ENCODE results near the gene ZNF44.
A peak's percentile ranks its signal among the peaks of the same experiment; 100 is the strongest.
"Not testable (repeated sequence)": the region's sequence is repeated elsewhere in the genome, so short reads cannot be mapped to it uniquely, and the experiment has no call there.

ZNF44 gene

DNA sequence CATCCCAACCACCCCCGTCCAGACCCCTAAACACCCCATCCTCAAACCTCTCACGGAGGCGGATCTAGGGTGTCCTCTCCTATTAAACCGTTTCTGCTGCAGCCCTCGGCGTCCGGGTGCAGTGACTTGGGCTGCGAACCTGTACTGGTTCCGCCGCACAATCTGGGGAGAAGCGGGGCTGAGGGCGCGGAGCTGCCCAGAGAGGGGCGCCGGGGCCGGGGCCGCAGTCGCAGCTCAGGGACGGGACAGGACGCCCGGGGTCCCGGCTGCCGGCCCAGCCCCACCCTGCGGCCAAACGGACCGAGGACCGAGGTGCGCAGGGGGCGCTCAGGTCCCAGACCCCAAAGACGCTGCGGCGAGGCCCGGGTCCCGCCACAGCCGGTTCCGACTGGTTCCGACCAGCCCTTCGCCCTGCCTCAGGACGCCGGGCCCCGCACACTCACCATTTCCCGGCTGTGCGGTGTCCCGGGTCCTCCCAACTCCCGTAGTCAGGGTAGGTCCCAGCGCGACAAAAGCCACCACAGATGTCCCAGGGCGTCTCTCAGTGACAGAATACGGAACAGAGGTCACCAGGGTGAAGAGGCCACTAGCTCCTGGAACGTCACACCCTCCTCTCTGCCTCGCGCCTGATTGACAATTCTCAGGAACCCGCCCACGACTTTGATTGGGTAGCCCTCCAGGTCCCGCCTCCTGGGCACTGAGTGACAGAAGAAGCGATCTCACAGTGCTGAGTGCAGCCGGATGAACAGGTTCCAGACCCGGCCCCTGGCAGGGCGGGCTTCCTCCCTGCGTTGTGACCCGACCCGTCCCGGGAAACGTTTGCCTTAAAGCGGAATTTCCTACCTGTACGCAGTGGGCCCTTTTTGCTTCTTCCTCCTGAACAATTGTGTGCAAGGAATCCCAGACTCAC, at the start of gene ZNF44:
TSS of gene ZNF44 (minus strand) at position 635 of the 910 bp plus-strand sequence. CDS start at position 446, 189 bp downstream.
- peak within 1 kb of the TSS; percentile 98 for H3K4me3 Mint-ChIP-seq
- H3K36me3 Mint-ChIP-seq, result peaks cover 24% of the 10 kb centered on the region
- peak; percentile 80 to 97 for DNase-seq (ENCODE audit: low spot score in 2 of 2)

DNA sequence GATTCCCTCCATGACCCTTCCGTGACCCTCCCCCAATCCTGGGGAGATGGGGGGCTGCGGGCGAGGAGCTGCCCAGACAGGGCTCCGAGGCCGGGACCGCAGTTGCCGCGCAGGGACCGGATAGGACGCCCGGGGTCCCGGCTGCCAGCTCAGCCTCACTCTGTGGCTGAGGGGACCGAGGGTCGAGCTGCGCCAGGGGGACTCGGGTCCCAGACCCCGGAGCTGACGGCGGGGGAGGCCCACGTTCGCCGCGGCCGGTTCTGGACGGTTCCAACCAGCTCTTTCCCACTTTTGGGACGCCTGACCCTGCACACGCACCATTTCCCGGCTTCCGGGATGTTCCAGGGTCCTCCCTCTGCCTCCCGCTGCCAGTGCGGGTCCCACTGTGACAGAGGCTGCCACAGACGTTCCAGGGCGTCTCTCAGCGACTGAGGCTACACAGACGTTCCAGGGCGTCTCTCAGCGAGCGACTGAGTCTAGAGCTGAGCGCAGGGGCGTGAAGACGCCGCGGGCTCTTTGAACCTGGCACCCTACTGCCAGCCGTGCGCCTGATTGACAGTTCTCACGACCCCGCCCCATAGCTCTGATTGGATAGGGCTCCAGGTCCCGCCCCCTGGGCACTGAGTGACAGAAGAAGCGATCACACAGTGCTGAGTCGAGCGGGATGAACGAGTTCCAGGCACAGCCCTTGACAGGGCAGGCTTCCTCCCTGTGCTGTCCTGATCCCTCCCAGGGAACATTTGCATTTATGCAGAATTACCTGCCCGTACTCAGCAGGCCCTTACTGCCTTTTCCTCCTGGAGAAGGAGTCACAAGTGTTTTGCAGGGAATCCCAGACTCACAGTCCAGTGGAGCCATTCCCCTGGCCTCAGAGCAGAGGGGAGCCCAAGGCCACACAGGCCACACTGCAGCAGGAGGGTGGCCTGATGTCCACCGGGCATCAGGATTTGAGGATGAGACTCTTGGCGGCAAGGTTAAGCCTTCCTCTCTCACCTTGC, 38.8 kb upstream of the ZNF44 start, which contains the start of gene ZNF563:
TSS of gene ZNF563 (minus strand) at position 472 of the 998 bp plus-strand sequence. CDS start at position 321, 151 bp downstream.
- Mint-ChIP-seq H3K4me1 (peaks cover 33% of the 10 kb centered on the region), H3K4me3 (peak within 1 kb of the TSS; percentile 94), H3K36me3 (peaks cover 16% of the 10 kb centered on the region), H3K9me3 (no peaks in the 10 kb centered on the region), H3K27ac (peak within 1 kb of the TSS; percentile 95)
- ATAC-seq (peak; percentile 97), DNase-seq (ENCODE audit: low spot score in 2 of 2) (peak; percentile 90 to 98)

More for the DNA sequence above, at the start of gene ZNF44:
- no peaks in the 10 kb centered on the region for H3K9me3 Mint-ChIP-seq
- peaks cover 37% of the 10 kb centered on the region for H3K4me1 Mint-ChIP-seq
- peak within 1 kb of the TSS; percentile 96 for H3K27ac Mint-ChIP-seq
- ATAC-seq, result peak; percentile 98

DNA sequence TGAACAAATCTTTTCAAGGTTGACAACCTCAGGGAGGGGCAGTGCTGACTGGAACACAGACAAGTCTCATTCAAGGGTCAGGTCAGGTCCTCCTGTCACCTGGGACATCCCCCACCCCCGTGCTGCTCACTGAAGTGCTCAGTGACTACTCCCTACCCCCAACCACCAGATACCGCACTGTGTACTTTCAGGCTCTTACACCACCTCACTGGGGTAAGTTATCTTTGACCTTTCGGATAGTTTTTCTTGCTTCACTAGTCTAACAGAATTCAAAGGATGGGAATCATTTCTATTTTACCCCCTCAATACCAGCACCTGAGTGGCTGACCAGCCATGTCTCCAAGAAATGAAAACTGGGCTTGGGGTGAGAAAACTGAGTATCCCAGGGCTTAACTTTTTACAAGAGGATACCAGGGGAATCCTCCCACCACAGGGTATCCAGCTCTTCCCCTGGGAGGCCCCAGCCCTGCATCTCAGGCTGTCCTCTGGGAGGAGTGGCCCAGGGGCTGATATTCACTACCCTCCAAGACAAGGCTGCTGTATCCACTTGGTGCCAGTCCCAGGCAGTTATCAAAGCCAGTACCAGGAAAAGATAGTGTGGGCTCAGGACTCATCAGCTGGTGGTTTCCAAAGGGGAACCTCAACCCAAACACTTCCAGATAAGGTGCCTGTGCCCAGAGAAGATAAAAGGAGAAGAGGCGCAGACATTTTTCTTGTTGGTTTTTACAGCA, 36.7 kb upstream of the ZNF44 start:
- Mint-ChIP-seq H3K4me1 (peaks cover 33% of the 10 kb centered on the region), H3K27ac (peak overlapping the region; percentile 58), H3K9me3 (no peaks in the 10 kb centered on the region), H3K36me3 (peaks cover 16% of the 10 kb centered on the region), H3K4me3 (peak overlapping the region; percentile 94)
- ATAC-seq (peak; percentile 82), DNase-seq (ENCODE audit: low spot score in 2 of 2) (peak; percentile 6 to 54)

DNA sequence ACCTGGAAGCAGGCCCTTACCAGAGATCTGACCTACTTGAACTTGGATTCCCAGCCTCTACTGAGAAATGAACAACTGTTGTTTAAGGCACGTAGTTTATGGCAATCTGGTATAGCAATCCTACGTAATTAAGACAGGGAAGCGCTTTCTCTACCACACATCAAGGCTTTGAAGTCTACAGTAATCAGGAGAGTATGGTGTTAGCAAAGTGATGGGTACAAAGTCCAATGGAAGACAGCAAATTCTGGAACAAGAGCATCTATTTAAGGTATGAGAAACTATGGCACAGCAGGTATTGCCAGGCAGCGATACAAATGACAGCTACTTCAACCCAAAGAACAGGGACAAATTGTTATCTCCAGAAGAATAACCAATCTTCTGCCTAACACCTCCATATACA, 35.7 kb upstream of the ZNF44 start:
- ATAC-seq (no peak), DNase-seq (ENCODE audit: low spot score in 2 of 2) (no peak)
- H3K4me3 Mint-ChIP-seq, result no peak overlapping the region
- H3K27ac Mint-ChIP-seq, result no peak overlapping the region
- H3K9me3 Mint-ChIP-seq, result no peaks in the 10 kb centered on the region
- H3K36me3 Mint-ChIP-seq, result peaks cover 16% of the 10 kb centered on the region
- H3K4me1 Mint-ChIP-seq, result peaks cover 33% of the 10 kb centered on the region

DNA sequence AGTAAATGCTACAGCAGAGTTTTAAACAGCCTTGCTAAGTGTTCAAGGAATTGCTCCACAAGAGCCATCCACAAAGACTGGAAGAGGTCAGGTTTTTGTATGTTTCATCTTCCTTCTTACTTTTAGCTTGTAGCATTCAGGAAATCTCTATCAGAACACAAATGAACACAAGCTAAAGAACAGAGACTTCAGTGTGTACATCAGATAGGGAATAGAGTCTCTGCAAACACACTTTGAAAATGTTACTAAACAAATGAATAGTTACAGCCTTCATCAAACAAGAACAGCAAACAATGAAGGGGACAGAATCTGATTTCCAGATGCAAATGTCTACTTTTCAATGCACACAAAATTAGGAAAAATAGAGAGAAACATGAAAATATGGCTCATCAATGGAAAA, 31.0 kb upstream of the ZNF44 start:
- H3K36me3 Mint-ChIP-seq, result peaks cover 22% of the 10 kb centered on the region

DNA sequence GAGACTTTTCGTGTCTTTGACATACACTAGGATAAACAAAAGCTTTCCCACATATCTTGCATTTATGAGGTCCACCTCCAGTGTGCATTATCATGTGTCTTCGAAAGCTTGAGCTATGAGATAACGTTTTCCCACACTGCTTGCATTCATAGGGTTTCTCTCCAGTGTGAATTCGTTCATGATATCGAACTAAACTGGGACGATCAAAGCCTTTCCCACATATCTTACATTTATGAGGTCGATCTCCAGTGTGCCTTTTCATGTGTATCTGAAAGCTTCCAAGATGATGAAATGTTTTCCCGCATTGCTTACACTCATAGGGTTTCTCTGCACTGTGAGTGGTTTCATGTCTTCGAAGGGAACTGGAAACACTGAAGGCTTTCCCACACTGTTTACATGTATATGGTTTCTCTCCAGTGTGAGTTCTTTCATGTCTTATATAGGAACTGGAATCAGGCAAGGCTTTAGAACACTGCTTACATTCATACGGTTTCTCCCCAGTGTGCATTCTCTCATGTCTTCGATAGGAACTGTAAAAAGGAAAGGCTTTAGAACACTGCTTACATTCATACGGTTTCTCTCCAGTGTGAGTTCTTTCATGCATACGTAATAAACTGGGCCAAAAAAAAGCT, 24.2 kb upstream of the ZNF44 start:
- Mint-ChIP-seq H3K36me3 (peaks cover 44% of the 10 kb centered on the region), H3K9me3 (peaks cover 22% of the 10 kb centered on the region)
- ATAC-seq, result no peak

More for the DNA sequence above, 31.0 kb upstream of the ZNF44 start:
- peaks cover 3% of the 10 kb centered on the region for H3K9me3 Mint-ChIP-seq
- DNase-seq (ENCODE audit: low spot score in 2 of 2) (no peak), ATAC-seq (no peak)
- no peak overlapping the region for H3K4me3 Mint-ChIP-seq
- H3K4me1 Mint-ChIP-seq, result peaks cover 2% of the 10 kb centered on the region
- H3K27ac Mint-ChIP-seq, result no peak overlapping the region

DNA sequence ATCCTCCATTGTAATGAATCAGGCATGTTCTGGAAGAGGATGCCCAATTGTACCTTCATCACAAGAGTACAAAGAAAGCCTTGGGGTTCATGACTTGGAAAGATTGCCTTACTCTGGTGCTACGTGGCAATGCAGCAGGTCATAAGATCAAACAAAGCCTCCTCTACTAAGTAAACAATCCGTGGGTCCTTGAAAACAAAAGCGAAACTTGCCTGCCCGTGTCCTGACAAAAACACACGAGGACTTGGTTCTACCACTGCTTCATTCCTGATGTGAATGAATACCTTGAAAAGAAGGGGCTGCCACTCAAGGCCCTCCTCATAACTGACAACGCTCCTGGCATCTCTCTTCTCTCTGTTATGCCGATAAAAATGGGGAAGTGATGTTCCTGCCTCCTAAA, 19.9 kb upstream of the ZNF44 start:
- Mint-ChIP-seq H3K4me1 (no peaks in the 10 kb centered on the region), H3K36me3 (peaks cover 11% of the 10 kb centered on the region), H3K4me3 (no peak overlapping the region), H3K27ac (no peak overlapping the region), H3K9me3 (peaks cover 17% of the 10 kb centered on the region)
- no peak for ATAC-seq
- DNase-seq (ENCODE audit: low spot score in 2 of 2), result no peak

More for the DNA sequence above, 24.2 kb upstream of the ZNF44 start:
- no peak overlapping the region for H3K4me3 Mint-ChIP-seq
- DNase-seq (ENCODE audit: low spot score in 2 of 2), result no peak
- no peak overlapping the region for H3K27ac Mint-ChIP-seq
- H3K4me1 Mint-ChIP-seq, result no peaks in the 10 kb centered on the region

DNA sequence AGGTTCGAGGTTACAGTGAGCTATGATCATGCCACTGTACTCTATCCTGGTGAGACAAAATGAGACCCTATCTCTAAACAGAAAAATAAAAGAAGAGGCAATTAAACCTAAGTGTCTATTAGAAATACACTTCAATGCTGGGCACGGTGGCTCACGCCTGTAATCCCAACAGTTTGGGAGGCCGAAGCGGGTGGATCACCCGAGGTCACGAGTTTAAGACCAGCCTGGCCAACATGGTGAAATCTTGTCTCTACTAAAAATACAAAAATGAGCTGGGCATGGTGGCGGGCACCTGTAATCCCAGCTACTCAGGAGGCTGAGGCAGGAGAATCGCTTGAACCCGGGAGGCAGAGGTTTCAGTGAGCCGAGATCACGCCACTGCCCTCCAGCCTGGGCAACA, 14.2 kb upstream of the ZNF44 start:
- not testable (repeated sequence) for H3K4me3 Mint-ChIP-seq; H3K27ac Mint-ChIP-seq; DNase-seq (ENCODE audit: low spot score in 2 of 2); H3K4me1 Mint-ChIP-seq; H3K9me3 Mint-ChIP-seq; H3K36me3 Mint-ChIP-seq; ATAC-seq

DNA sequence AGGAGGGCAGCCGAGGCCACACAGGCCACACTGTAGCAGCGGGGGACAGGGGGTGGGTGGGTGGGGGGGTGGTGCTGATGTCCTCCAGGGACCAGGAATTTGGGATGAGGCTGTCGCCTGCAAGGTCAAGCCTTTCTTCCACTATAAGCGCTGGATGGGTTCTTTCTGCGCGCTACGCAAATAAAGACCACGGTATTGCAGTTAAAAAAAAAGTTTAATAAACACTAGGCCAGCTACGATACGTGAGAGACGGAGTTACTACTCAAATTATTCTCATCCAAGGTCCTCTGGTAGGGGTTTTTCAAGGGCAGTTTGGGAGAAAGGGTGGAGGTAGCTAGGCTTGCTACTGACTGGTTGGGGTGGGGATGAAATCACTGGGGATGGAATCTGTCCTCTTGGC, 508 bp upstream of the ZNF44 start:
- peak overlapping the region; percentile 96 for H3K27ac Mint-ChIP-seq
- DNase-seq (ENCODE audit: low spot score in 2 of 2), result no peak
- peak; percentile 29 for ATAC-seq
- no peaks in the 10 kb centered on the region for H3K9me3 Mint-ChIP-seq
- H3K4me3 Mint-ChIP-seq, result peak overlapping the region; percentile 98
- H3K4me1 Mint-ChIP-seq, result peaks cover 31% of the 10 kb centered on the region
- H3K36me3 Mint-ChIP-seq, result peaks cover 21% of the 10 kb centered on the region

DNA sequence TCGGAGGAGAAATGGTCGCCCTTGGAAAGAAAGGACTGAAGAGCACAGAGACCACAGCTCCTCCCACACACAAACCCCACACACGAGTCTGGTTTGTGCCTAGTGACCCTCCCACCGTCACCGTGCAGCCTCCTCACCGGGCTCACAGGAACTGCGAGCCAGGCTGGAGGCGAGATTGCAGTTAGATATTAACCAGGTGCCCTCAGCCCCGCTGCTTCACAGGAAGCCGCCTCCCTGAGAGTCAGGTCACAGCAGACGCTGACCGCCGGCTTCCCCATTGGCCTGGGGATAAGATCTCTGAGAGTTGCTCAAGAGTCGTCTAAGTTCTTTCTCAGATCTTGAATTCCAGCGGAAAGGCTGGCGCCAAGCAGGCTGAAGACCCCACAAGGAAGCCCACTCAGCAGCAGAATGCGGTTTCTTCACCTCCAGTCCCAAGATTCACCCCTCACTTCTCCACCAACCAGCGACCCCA, 870 bp downstream of the ZNF44 start:
- H3K9me3 Mint-ChIP-seq, result no peaks in the 10 kb centered on the region
- peaks cover 44% of the 10 kb centered on the region for H3K4me1 Mint-ChIP-seq
- DNase-seq (ENCODE audit: low spot score in 2 of 2) (peak; percentile 36 to 73), ATAC-seq (peak; percentile 22)
- peaks cover 25% of the 10 kb centered on the region for H3K36me3 Mint-ChIP-seq
- peak overlapping the region; percentile 98 for H3K4me3 Mint-ChIP-seq
- peak overlapping the region; percentile 96 for H3K27ac Mint-ChIP-seq

DNA sequence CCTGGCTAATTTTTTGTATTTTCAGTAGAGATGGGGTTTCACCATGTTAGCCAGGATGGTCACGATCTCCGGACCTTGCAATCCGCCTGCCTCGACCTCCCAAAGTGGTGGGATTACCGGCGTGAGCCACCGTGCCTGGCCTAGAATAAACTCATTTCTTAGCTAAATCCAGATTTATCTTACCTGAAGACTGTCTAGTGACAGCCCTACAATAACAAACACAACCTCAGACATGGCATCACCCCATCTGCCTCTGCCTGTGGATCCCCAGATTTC, 5.0 kb downstream of the ZNF44 start:
- no peak for DNase-seq (ENCODE audit: low spot score in 2 of 2)
- no peaks in the 10 kb centered on the region for H3K9me3 Mint-ChIP-seq
- peak overlapping the region; percentile 82 for H3K27ac Mint-ChIP-seq
- H3K4me3 Mint-ChIP-seq, result peak overlapping the region; percentile 47
- peaks cover 40% of the 10 kb centered on the region for H3K4me1 Mint-ChIP-seq
- no peak for ATAC-seq
- peaks cover 23% of the 10 kb centered on the region for H3K36me3 Mint-ChIP-seq

DNA sequence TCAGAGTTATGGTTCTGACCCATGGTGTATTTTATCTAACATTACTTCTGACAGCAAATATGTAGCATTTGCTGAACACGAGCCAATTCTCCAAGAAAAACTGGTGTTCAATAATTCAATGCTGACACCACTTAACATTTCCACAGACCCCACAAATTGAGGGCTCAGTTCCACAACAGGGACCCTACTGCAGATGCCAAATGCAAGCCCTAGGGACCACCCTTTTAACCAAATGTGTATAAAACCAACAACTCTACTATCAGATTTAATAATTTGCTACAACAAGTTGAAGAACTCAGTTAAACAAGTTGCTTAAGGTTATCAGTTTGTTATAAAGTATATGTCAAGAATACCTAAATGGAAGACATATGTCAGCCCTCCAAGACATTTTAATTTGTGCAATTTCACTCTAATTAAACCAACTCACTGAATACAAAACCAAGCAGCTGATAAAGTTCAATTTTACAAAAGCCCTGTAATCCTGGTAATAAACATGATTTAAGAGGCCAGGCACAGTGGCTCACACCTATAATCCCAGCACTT, 6.7 kb downstream of the ZNF44 start:
- no peak for DNase-seq (ENCODE audit: low spot score in 2 of 2)
- peak overlapping the region; percentile 43 for H3K27ac Mint-ChIP-seq
- no peak overlapping the region for H3K4me3 Mint-ChIP-seq
- ATAC-seq, result no peak
- H3K36me3 Mint-ChIP-seq, result peaks cover 19% of the 10 kb centered on the region
- H3K9me3 Mint-ChIP-seq, result no peaks in the 10 kb centered on the region
- peaks cover 27% of the 10 kb centered on the region for H3K4me1 Mint-ChIP-seq

DNA sequence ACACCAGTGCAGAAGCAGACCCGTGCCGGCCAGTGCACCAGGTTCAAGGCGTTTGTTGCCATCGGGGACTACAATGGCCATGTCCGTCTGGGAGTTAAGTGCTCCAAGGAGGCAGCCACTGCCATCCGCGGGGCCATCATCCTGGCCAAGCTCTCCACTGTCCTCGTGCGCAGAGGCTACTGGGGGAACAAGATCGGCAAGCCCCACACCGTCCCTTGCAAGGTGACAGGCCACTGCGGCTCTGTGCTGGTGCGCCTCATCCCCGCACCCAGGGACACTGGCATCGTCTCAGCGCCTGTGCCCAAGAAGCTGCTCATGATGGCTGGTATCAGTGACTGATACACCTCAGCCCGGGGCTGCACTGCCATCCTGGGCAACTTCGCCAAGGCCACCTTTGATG, 10.1 kb downstream of the ZNF44 start:
- ATAC-seq (no peak), DNase-seq (ENCODE audit: low spot score in 2 of 2) (no peak)
- H3K4me3 Mint-ChIP-seq, result no peak overlapping the region
- H3K27ac Mint-ChIP-seq, result peak overlapping the region; percentile 32
- peaks cover 4% of the 10 kb centered on the region for H3K9me3 Mint-ChIP-seq
- H3K36me3 Mint-ChIP-seq, result peaks cover 6% of the 10 kb centered on the region
- H3K4me1 Mint-ChIP-seq, result peaks cover 12% of the 10 kb centered on the region

DNA sequence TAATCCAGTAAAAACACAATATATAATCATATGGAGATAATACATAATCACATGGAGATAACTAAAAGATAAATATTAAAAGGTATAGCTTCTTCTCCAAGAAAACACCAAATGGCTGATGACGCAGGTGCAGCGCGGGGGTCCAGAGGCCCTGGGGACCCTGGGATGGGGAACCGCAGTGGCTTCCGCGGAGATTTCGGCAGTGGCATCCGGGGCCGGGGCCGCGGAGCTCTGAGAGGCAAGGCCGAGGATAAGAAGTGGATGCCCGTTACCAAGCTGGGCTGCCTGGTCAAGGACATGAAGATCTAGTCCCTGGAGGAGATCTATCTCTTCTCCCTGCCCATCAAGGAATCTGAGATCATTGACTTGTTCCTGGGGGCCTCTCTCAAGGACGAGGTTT, 10.5 kb downstream of the ZNF44 start:
- Mint-ChIP-seq H3K27ac (peak overlapping the region; percentile 60), H3K4me3 (no peak overlapping the region), H3K36me3 (peaks cover 5% of the 10 kb centered on the region), H3K4me1 (peaks cover 8% of the 10 kb centered on the region), H3K9me3 (peaks cover 8% of the 10 kb centered on the region)
- ATAC-seq (no peak), DNase-seq (ENCODE audit: low spot score in 2 of 2) (no peak)
